Ishikawa (cell line): Measurements from ENCODE around the gene CACNA1D.

Experiments used
- CEBPB ChIP-seq: IDR thresholded peaks from 2 replicates; pipeline ENCODE4 v1.6.1; 2012
- EGR1 ChIP-seq: IDR thresholded peaks from 2 replicates; pipeline ENCODE4 v1.6.1; 2012
- EP300 ChIP-seq: IDR thresholded peaks from 2 replicates; pipeline ENCODE4 v1.6.1; 2012; ENCODE audit warnings: borderline replicate concordance
- MAX ChIP-seq: IDR thresholded peaks from 2 replicates; pipeline ENCODE4 v1.6.1; 2012
- NFIC ChIP-seq: IDR thresholded peaks from 2 replicates; pipeline ENCODE4 v1.6.1; 2012
- REST ChIP-seq: IDR thresholded peaks from 2 replicates; pipeline ENCODE4 v1.6.1; 2012; ENCODE audit warnings: low read depth, mild to moderate bottlenecking
- TAF1 ChIP-seq: IDR thresholded peaks from 2 replicates; pipeline ENCODE4 v1.6.1; 2012; ENCODE audit warnings: low read depth, mild to moderate bottlenecking
- YY1 ChIP-seq: IDR thresholded peaks from 2 replicates; pipeline ENCODE4 v1.6.1; 2012; ENCODE audit warnings: low read depth
- ZBTB7A ChIP-seq: IDR thresholded peaks from 2 replicates; pipeline ENCODE4 v1.6.1; 2012; ENCODE audit warnings: low read depth

GRCh38 chr3:53661480-53661879 is 167.1 kb downstream of the CACNA1D start:
- TF ChIP-seq REST: no peak
- no peak for TF ChIP-seq NFIC
- no peak for TF ChIP-seq EP300
- TF ChIP-seq EGR1: no peak
- TF ChIP-seq TAF1: no peak
- TF ChIP-seq YY1: no peak
- TF ChIP-seq ZBTB7A: no peak
- no peak for TF ChIP-seq MAX
- no peak for TF ChIP-seq CEBPB
